WERI-Rb-1 (cell line): ENCODE measurements around the gene ADAMTSL5.
A peak's percentile ranks its signal among the peaks of the same experiment; 100 is the strongest.
"Not testable (repeated sequence)": the region's sequence is repeated elsewhere in the genome, so short reads cannot be mapped to it uniquely, and the experiment has no call there.

Source experiments
- DNase-seq: peaks from one replicate; pipeline ENCODE4 v3.0.0-alpha.2; 2020
- H3K27ac ChIP-seq: fragments of 250-450 bp; sonication (Bioruptor Pico); 2 replicates; pipeline ENCODE4 v1.5.1; 2020; ENCODE audit warnings: mild to moderate bottlenecking, moderate library complexity
- H3K27me3 ChIP-seq: fragments of 250-450 bp; sonication (Bioruptor Pico); 2 replicates; pipeline ENCODE4 v1.5.1; 2021; ENCODE audit warnings: mild to moderate bottlenecking, low read depth, moderate library complexity; ENCODE audit not compliant: insufficient read depth, severe bottlenecking
- H3K36me3 ChIP-seq: fragments of 250-450 bp; sonication (Bioruptor Pico); 2 replicates; pipeline ENCODE4 v1.5.1; 2020; ENCODE audit warnings: mild to moderate bottlenecking, moderate library complexity
- H3K4me3 ChIP-seq: 2 replicates; pipeline ENCODE4 v1.5.1; 2011; ENCODE audit warnings: low read depth, mild to moderate bottlenecking, control low read depth, low read length
- H3K9me3 ChIP-seq: fragments of 250-450 bp; sonication (Bioruptor Pico); 2 replicates; pipeline ENCODE4 v1.5.1; 2021; ENCODE audit warnings: mild to moderate bottlenecking, moderate library complexity; ENCODE audit not compliant: severe bottlenecking
- TF ChIP-seq, protein P1 (sequence below): IDR thresholded peaks from 2 replicates; pipeline ENCODE4 v1.5.1; 2011; ENCODE audit warnings: low read depth, mild to moderate bottlenecking, control low read depth, inconsistent platforms, low read length

The ADAMTSL5 gene

DNA sequence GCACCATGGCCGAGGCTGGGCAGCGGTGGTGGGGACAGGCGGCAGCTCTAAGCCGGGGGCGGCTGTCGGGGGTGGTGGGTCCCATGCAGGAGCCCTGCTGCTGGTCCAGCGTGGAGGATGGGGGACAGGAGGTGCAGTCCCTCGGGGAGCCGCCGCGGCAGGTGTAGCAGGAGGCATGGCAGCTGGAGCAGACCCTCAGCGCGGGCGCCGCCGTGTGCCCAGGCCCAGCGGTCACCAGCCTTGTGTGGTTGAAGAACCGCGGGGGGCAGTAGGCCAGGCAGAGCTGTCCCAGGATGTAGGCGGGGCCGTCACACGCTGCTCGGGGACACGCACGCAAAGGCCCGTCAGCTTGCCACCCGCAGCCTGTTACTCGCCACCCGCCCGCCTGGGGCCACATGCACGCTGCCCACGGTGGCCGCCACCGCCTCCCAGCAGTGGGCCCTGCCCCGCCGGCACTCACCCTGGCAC lies 30.9 kb downstream of the ADAMTSL5 start:
- H3K27ac ChIP-seq: no peak overlapping the region
- H3K4me3 ChIP-seq: no peak overlapping the region
- DNase-seq: no peak
- no peaks in the 10 kb centered on the region for H3K9me3 ChIP-seq
- TF ChIP-seq, protein P1, sequence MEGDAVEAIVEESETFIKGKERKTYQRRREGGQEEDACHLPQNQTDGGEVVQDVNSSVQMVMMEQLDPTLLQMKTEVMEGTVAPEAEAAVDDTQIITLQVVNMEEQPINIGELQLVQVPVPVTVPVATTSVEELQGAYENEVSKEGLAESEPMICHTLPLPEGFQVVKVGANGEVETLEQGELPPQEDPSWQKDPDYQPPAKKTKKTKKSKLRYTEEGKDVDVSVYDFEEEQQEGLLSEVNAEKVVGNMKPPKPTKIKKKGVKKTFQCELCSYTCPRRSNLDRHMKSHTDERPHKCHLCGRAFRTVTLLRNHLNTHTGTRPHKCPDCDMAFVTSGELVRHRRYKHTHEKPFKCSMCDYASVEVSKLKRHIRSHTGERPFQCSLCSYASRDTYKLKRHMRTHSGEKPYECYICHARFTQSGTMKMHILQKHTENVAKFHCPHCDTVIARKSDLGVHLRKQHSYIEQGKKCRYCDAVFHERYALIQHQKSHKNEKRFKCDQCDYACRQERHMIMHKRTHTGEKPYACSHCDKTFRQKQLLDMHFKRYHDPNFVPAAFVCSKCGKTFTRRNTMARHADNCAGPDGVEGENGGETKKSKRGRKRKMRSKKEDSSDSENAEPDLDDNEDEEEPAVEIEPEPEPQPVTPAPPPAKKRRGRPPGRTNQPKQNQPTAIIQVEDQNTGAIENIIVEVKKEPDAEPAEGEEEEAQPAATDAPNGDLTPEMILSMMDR: no peak
- H3K36me3 ChIP-seq: peaks cover 11% of the 10 kb centered on the region
- H3K27me3 ChIP-seq: no peaks in the 10 kb centered on the region

- H3K9me3 ChIP-seq: no peaks in the 10 kb centered on the region
- no peak overlapping the region for H3K4me3 ChIP-seq
- no peaks in the 10 kb centered on the region for H3K27me3 ChIP-seq
- no peak for DNase-seq
- TF ChIP-seq, protein P1: no peak
- H3K36me3 ChIP-seq: peaks cover 15% of the 10 kb centered on the region
- H3K27ac ChIP-seq: no peak overlapping the region
Observed at GRCh38 chr19:1481224-1481892, 31.5 kb downstream of the ADAMTSL5 start.

GRCh38 chr19:1478934-1479707 lies 33.7 kb downstream of the ADAMTSL5 start, which contains the start of gene C19orf25:
Gene C19orf25 (minus strand): TSS chr19:1479215. CDS start chr19:1478903, 312 bp downstream.
- DNase-seq: peak; percentile 96
- TF ChIP-seq, protein P1: no peak
- peak within 1 kb of the TSS; percentile 58 for H3K4me3 ChIP-seq
- peaks cover 16% of the 10 kb centered on the region for H3K36me3 ChIP-seq
- H3K27ac ChIP-seq: peak within 1 kb of the TSS; percentile 89
- H3K27me3 ChIP-seq: no peaks in the 10 kb centered on the region
- H3K9me3 ChIP-seq: no peaks in the 10 kb centered on the region

DNA sequence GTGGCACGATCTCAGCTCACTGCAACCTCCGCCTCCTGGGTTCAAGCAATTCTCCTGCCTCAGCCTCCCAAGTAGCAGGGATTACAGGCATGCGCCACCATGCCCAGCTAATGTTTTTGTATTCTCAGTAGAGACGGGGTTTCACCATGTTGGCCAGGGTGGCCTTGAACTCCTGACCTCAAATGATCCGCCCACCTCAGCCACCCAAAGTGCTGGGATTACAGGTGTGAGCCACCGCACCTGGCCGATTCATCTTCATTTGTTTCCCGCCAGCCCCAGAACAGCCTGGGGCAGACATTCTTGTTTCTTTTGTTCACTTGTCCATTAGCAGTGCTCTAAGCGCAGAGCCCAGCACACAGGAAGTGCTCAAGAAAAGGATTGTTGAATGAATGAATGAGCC lies 35.8 kb downstream of the ADAMTSL5 start:
- not testable (repeated sequence) for H3K27me3 ChIP-seq, H3K27ac ChIP-seq, DNase-seq, H3K4me3 ChIP-seq, H3K9me3 ChIP-seq
- peaks cover 16% of the 10 kb centered on the region for H3K36me3 ChIP-seq

DNA sequence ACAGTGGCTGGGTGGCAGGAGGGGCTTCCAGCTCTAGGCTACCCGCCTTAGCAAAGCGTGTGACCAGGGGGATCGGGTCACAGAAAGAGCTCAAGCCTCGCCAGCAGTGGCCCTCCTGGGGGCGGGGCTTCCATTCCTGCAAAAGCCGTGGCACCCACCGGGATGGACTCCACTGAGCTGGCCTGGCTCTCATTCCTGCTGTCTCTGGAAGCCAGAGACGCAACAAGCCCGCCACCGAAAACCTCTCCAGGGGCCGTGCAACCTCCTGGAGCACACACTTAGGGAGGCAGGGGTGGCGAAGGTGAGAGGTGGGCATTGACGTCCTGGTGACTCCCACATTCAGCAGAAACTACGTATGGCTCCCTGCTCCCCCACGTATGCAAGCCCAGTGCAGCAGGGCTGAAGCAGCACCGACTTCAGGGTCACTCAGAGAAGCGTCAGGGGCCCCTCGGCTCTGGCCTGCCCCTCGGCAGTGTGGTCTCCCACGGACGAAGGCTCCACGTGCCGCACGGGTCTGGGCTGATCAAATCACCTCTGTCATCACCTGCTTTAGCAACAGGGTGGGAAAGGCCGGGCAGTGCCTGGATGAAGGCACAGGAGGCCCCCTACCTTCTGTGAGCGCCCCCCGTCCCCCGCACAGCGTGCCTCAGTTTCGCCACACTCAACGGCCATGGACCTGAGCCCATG lies 36.9 kb downstream of the ADAMTSL5 start:
- H3K27ac ChIP-seq: no peak overlapping the region

More for the DNA sequence above, 36.9 kb downstream of the ADAMTSL5 start:
- Histone ChIP-seq H3K4me3 (no peak overlapping the region), H3K27me3 (no peaks in the 10 kb centered on the region), H3K9me3 (no peaks in the 10 kb centered on the region), H3K36me3 (peaks cover 16% of the 10 kb centered on the region)
- DNase-seq: no peak
- TF ChIP-seq, protein P1: no peak
